Amniotic stem cell (primary cell): ENCODE data around the gene SPATA6.
"Not testable (repeated sequence)": the region's sequence is repeated elsewhere in the genome, so short reads cannot be mapped to it uniquely, and the experiment has no call there.

Source experiments
- DNase-seq: peaks from one replicate; lab custom pipeline; 2025; lab: John Stamatoyannopoulos, UW

SPATA6 gene

DNA sequence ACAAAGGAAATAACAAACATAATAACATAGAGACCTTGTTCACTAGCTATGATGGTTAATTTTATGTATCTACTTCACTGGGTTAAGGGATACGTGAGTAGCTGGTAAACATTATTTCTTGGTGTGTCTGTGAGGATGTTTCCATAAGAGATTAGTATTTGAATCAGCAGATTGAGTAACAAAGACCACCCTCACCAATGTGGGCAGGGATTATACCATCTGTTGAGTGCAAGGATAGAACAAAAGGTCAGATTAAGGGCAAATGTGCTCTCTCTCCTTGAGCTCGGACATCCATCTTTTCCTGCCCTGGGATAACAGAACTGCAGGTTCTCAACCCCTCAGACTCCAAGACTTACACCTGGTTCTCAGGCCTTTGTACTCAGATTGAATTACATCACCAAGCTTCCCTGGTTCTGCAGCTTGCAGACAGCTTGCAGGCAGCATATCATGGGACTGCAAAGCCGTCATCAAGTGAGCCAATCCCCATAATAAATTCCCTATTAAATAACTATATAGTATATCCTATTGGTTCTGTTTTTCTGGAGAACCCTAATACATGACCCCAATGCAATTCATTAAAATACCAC, 9.2 kb downstream of the SPATA6 start:
- no peak for DNase-seq

DNA sequence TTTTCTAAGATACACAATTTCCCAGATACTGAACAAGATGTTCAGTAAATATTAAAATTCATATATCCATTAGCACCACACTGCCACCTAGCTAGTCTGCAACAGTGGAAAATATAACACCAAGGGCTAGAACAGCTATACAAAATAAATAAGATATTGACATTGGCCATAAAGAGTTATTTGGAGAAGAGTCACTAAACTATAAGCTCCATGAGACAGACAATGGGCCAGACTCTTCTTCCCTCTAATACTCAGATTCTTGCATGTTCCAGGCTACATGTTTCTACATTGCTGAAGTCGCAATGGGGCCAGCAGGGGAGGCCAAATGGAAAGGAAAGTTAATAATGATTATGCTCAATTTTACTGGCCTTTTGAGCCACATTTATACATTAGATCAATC, 21.5 kb downstream of the SPATA6 start:
- no peak for DNase-seq

DNA sequence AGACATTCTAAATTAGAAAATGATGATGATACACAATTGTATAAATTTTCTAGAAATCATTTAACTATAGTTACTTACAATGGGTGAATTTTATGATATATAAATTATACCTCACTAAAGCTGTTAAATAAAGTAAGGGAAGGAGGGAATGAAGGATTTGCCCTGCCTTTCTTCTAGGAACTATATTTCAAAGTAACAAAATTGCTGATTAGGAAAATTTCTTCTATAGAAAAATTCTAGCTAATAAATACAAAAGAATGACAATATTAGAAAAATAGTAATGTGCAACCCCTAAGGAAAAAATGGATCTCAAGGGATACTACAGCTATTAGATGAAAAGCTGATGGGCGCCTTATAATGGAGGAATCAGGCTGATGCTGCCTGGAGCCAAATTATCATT, 23.1 kb downstream of the SPATA6 start:
- DNase-seq = no peak

DNA sequence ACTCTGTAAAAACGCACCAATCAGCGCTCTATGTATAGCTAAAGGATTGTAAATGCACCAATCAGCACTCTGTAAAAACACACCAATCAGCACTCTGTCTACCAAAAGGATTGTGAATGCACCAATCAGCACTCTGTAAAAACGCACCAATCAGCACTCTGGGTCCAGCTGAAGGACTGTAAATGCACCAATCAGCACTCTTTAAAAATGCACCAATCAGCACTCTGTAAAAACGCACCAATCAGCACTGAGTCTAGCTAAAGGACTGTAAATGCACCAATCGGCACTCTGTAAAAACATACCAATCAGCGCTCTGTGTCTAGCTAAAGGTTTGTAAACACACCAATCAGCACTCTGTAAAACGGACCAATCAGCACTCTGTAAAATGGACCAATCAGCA, 27.8 kb downstream of the SPATA6 start:
- not testable (repeated sequence) for DNase-seq

DNA sequence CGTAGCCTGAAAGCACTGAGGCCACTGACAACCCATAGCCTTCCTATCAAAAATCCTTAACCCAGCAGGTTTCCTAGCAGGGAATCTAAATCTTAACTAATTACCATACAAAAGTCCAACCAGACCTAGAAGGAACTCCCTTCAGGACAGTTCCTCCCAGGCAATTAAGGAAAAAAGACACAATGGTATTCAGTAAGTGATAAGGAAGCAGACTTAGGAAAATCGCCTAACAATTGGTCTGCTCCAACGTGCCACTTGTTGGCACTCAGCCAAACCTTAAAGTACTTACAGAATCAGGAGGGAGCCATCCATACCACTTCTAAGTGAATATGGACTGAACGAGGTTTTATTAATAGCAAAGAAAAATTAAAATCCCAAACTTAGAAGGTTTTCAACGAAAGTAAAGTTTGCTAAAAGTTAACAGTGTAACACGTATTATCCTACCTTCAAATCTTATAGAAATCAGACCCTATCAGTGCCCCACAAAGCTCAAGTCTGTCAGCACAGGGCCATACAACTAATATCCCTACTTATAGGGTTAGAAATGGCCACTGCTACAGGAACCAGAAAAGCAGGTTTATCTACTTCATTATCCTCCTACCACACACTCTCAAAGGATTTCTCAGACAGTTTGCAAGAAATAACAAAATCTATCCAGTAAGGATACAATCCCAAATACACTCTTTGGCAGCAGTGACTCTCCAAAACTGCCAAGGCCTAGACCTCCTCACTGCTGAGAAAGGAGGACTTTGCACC, 29.0 kb downstream of the SPATA6 start:
- DNase-seq = no peak

DNA sequence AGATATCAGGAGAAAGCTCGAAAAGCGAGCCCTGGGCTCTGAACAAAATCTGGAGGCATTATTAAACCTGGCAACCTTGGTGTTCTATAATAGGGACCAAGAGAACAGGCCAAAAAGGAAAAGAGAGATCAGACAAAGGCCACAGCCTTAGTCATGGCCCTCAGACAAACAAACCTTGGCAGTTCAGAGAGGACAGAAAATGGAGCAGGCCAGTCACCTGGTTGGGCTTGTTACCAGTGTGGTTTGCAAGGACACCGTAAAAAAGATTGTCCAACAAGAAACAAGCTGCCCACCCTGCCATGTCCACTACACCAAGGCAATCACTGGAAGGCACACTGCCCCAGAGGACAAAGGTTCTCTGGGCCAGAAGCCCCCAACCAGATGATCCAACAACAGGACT, 31.2 kb downstream of the SPATA6 start:
- not testable (repeated sequence) for DNase-seq

DNA sequence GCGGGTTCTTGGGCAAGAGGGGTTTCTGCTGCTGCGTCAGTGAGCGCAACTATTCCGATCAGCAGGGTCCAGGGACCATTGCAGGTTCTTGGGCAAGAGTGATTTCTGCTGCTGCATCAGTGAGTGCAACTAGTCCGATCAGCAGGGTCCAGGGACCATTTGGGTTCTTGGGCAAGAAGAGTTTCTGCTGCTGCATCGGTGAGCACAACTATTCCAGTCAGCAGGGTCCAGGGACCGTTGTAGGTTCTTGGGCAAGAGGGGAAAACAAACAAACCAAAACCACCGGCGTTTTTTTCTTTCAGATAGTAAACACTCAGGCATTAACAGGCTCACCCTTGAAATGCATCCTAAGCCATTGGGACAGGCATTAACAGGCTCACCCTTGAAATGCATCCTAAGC, 32.6 kb downstream of the SPATA6 start:
- DNase-seq = no peak

DNA sequence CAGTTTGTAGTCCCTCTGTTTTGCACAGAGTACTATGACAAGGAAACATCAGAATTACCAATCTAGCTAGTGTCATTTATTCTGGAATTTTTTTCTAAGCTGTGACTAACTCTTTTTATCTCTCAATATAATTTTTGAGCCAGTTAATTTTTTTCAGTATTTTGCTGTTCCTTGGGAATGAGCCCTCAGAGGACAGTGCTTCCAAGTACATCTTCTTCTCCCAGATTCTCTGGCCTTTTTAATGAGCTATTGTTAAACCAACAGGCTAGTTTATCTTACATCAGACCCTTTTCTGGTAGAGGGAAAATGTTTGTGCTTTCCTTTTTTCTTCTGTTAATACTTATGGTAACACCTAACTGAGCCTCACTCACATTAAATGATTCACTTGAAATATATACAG, 34.6 kb downstream of the SPATA6 start:
- not testable (repeated sequence) for DNase-seq

DNA sequence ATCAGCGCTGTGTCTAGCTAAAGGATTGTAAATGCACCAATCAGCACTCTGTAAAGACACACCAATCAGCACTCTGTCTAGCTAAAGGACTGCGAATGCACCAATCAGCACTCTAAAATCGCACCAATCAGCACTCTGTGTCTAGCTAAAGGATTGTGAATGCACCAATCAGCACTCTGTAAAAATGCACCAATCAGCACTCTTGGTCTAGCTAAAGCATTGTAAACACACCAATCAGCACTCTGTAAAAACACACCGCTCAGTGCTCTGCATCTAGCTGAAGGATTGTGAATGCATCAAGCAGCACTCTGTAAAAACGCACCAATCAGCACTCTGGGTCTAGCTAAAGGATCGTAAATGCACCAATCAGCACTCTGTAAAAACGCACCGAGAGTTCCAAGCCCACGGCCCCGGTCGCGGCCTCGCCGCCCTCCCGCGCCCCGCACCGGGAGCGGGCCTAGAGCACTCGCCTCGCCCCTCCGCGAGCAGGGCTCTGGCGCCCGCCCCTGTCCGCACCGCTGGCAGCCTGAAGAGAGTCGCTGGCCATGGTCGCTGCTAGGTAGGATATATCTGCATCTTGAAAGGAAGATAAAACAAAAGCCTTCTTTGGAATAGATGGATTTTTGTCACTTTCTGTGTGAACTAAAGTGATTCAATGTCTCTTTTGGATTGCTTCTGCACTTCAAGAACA, 36.5 kb downstream of the SPATA6 start:
- DNase-seq = not testable (repeated sequence)

DNA sequence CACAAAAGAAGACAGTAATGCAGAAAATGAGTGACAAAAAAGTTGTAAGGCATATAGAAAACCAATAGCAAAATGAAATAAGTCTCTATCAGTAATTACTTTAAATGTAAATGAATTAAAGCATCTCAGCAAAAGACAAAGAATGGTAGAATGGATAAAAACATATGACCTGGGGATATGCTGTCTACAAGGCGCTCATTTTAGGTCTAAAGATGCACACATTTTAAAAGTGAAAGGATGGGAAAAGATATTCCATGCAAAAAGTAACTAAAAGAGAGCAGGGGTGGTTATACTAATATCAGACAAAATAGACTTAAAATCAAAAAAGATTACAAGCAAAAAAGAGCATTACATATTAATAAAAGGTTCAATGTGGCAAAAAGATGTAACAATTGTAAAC, 41.2 kb downstream of the SPATA6 start:
- DNase-seq = no peak

DNA sequence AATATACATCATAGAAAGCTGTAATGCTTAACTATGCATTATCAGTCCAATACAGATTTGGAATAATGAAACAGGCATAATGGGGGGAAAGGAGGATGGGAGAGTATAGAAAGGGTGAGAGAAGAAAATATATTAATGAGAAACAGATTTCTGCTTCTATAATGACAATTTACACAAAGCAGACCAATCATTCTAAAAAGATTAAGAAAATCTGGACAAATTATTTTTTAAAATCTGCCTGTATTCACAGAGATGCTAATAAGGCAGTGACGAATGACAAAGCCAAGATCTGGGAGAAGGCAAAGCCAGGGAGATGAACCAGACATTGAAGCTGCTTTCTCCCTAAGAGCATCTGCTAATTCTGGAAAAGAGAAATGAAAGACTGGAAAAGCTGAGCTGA, 50.0 kb downstream of the SPATA6 start:
- no peak for DNase-seq

DNA sequence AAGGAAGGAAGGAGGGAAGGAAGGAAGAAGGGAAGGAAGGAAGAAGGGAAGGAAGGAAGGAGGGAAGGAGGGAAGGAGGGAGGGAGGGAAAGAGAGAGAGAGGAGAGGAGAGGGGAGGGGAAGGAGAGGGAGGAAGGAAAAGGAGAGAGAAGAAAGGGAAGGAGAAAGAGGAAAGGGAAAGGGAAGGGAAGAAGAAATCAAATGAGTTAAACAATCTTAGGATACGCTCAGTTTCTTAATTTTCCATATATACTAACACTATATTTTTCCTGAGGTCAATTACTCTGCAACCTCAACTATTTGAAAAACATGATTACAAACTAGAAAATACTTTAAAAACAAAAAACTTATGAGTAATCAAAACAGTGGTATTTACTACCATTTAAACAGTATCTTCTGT, 53.3 kb downstream of the SPATA6 start:
- DNase-seq = no peak

DNA sequence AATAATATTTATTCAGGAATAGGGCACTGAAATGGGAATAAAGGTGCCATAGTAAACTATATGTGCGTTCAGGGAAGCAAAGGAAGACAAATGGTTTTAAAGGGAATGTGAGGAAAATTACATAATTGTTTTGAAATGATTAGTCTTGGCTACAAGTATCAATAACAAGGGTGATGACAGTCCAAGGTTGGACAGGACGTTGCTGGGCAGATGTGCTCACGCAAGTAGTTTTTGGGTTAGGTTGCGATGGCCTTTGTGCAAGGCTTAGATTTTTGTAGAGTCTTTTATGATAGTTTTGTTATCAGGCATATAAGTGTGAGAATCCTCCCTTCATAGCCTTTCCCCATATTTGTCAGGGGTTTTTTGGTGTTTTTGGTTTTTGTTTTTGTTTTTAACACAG, 57.0 kb downstream of the SPATA6 start:
- no peak for DNase-seq

DNA sequence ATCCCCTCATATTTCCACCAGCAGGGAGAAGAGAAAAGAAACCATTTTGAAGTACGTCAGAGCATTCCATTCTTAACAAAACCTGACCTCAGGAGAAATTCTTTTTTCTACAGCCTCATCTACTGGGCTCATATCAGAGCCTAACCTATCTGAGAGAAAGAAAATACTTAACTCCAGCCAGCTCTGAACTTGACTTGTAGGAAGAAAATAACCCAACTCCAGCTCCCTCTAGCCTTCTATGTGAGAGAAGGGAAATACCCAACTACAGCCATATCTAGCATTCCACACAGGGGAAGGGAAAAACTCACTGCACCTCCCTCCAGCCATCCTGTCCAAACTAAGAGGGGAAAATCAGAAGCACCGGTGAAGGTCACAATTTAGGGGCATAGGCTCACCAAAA, 57.7 kb downstream of the SPATA6 start:
- no peak for DNase-seq

DNA sequence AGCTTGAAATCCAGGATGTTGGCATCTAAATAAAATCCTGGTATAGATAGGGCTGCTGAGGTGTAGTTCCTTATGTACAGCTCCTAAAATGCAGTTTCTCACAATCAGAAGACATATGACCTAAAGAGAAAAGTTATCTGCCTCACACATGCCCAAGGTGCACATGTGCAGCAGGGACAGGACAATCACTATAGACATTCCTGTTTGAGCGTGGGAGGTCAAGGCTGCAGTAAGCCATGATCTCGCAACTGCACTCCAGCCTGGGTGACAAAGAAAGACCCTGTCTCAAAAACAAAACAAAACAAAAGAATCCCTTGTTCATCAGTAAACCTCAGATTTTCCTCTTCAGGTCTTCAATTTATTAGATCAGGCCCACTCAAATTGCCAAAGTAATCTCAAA, 66.1 kb downstream of the SPATA6 start:
- DNase-seq = no peak

DNA sequence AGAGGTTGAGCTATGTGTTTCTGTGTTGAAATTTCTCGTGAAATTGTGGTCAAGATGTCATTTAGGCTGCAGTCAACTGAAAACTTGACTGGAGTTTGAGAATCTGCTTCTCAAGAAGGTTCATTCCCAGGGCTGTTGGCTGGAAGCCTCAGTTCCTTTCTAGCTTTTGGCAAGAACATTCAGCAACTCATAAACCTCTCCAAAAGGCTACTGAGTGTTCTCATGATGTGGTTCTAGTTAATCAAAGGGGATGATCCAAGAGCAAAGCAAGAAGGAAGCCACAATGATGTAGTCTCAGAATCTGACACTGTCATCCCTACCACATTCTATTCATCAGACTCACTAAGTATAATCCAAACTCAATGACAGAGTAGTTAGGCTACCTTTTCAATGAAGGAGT, 66.6 kb downstream of the SPATA6 start:
- DNase-seq = no peak

DNA sequence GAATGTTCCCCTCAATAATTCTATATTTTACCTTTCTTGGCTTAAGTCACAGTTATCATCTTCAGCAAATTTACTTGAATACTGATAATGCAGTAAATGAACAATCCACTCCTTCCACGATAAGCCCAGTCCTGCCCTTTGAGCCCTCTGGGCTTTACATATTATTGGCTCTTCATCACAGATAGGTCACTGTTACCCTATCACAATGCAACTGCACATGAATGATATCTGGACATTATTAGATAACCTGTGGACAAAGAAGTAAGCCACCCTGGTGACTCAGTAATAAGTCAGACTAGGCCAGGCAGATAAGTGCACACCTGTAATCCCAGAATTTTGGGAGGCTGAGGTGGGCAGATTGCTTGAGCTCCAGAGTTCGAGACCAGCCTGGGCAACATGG, 69.4 kb downstream of the SPATA6 start:
- no peak for DNase-seq

DNA sequence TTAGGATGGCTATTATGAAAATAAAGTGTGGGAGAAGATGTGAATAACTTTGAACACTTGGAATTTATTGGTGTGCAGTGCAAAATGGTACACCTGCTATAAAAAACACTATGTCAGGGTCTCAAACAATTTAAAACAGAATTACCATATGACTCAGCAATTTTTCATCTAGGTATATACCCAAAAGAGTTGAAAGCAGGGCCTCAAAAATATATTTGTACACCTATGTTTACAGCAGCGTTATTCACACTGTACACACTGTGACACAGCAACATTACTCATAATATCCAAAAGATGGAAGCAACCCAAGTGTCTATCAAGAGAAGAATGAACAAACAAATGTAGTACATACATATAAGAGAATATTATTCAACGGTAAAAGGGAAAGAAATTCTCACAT, 75.8 kb downstream of the SPATA6 start:
- DNase-seq = no peak

DNA sequence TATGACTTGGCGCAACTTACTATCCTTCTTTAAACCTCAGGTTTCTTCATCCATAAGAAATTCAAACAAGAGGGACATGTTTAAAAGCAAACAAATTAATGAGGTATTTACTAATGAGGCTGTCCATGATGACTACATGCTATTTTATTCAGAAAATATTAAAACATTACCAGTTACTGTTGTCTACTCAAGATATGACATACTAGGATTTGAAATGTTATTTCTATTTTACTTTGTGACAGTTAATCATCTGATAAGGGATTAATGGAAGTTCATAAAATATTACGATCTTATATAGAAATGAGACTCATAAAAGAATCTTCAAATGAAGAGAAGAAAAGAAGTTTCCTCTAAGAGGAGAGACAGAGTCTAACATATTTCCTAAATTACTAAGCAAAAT, 80.1 kb downstream of the SPATA6 start:
- no peak for DNase-seq

DNA sequence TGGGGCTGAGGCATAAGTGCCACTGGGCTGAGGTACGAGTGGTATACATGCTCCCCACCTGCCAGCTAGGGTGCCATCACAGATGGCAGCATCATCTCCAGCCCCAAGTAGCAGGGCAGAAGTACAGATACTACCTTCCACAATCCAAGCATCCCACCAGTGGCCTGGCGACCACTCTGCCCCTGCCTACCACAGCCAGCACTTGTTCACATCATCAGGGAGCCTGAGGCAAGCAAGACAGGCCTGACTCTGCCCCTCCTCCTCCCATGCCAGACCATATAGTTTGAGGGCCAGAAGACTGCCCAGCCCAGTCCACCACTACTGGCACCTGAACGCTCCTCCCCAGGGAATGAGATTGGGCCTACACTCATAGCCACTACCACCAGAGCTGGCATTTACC, 84.6 kb downstream of the SPATA6 start:
- no peak for DNase-seq

DNA sequence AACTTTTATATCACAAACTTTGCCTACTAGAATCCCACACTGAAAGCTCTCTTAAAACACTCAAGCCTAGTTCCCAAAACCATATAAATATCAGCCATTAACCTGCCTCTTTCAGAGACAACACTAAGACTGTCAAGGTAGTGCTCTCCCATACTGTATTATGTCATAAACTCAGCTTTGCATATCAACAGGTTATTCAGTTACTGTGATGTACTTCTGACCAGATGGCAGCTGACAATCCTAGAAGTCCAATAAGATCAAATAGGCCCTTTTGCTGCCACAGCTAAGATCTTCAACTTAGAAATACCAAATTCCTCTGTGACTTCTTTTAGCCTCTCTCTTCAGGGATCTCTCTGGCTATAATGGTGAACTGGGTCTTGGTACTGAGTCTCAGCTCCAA, 97.2 kb downstream of the SPATA6 start:
- DNase-seq = no peak

DNA sequence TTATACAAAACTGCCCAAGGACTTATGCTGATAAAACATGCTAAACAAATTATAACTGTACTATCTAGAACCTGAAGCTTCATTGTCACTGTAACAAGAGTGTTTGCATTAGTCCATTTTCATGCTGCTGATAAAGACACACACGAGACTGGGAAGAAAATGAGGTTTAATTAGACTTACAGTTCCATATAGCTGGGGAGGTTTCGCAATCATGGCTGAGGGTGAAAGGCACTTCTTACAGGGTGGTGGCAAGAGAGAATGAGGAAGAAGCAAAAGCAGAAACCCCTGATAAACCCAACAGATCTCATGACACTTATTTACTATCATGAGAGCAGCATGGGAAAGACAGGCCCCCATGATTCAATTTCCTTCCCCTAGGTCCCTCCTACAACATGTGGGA, 100.4 kb downstream of the SPATA6 start:
- DNase-seq = no peak

DNA sequence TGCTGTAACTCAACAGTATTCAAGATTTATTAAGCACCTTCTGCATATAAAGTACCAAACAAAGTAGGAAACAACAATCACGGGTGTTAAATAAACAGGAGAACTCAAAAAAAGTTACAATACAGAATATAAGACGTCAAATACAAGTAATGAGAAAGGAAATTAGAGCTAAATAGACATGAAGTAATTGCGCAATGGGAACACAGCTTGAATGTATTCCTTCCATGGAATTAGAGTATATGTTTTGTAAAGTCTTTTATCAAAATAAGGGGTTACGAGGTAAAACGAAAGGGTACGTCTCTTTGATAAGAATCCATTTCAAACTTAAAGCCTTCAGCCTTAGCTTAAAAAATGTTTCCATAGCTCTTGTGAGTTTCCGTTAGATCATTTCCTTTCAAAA, 109.1 kb downstream of the SPATA6 start:
- no peak for DNase-seq

DNA sequence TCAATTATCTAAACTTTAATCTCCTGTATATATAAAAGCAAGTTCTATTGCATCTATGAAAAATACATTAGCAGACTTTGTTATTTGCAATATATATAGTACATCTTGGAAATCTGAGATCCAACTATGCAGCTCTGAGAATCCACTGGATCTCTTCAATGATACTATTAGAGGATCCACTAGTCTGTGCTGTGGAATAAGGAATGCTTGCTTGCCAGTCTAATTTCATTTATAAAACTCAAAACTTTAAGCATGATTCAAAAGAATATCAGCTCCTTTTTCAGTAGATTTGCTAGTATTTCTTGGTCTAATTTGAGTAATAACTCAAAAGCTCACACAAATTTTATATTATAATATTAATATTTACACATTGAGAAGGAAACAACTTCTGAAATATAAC, 115.1 kb downstream of the SPATA6 start:
- DNase-seq = no peak
